Adrenal gland (tissue), 5 donors: Measurements from ENCODE around the gene ZNF586.

Experiments
- POLR2A ChIP-seq, 2 donors: fragments of 450-650 bp; IDR thresholded peaks; one replicate each; pipeline ENCODE4 v1.6.1; 2017; ENCODE audit warnings: antibody characterized with exemption in 2 of 2, mild to moderate bottlenecking in 2 of 2, moderate library complexity in 1 of 2
- TF ChIP-seq, protein P1 (sequence below), 6 experiments: fragments of 450-650 bp in 4 of 6; fragments of 200-600 bp in 2 of 6; sonication (generic) in 1 of 6; IDR thresholded peaks; 1 replicate in 5 of 6; 2 replicates in 1 of 6; pipeline versions ENCODE4 v1.5.1 to v1.8.0; 2016 to 2021; ENCODE audit warnings: antibody characterized with exemption in 6 of 6, mild to moderate bottlenecking in 2 of 6, moderate library complexity in 1 of 6
- donor health status: DM: no; HTN: no; CAD: no.

DNA sequence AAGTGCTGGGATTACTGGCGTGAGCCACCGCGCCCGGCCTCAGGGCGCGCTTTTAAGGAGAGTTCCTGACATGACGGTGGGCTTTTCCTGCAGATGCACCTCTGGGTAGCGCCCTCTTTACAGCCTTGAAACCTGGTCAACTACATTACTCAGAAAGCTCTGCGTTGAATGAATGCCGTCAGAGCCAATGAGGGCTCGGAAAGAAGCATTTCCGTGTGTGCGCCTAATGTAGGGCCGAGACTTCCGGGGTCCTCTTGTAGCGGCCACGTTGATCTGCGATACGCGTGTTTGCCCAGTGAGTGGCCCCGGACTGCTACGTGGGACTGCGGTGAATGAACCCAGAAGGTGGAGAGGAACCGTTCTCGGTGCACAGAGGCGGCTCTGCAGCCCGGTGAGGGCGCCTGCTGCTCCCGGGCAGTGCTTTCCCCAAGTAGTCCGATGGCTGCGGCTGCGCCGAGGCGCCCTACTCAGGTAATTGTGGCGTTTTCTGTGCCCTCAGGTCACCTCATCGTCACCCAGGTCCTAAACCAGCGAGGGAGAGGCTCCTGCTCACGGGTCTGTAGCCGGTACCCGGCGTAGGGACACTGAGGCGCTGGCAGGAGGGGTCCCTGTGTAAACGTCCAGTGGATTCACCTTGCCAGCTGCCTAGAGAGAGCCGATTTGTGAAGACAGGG is 50.1 kb downstream of the ZNF586 start:
- TF ChIP-seq, protein P1, sequence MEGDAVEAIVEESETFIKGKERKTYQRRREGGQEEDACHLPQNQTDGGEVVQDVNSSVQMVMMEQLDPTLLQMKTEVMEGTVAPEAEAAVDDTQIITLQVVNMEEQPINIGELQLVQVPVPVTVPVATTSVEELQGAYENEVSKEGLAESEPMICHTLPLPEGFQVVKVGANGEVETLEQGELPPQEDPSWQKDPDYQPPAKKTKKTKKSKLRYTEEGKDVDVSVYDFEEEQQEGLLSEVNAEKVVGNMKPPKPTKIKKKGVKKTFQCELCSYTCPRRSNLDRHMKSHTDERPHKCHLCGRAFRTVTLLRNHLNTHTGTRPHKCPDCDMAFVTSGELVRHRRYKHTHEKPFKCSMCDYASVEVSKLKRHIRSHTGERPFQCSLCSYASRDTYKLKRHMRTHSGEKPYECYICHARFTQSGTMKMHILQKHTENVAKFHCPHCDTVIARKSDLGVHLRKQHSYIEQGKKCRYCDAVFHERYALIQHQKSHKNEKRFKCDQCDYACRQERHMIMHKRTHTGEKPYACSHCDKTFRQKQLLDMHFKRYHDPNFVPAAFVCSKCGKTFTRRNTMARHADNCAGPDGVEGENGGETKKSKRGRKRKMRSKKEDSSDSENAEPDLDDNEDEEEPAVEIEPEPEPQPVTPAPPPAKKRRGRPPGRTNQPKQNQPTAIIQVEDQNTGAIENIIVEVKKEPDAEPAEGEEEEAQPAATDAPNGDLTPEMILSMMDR (IDR thresholded peaks at IDR 0.05): no peak
- TF ChIP-seq POLR2A (IDR thresholded peaks at IDR 0.05): peak; percentile 27 to 63
